ENCODE measurements around the gene LHFPL3.
"Not testable (repeated sequence)": the region's sequence is repeated elsewhere in the genome, so short reads cannot be mapped to it uniquely, and the experiment has no call there.

The LHFPL3 gene

DNA sequence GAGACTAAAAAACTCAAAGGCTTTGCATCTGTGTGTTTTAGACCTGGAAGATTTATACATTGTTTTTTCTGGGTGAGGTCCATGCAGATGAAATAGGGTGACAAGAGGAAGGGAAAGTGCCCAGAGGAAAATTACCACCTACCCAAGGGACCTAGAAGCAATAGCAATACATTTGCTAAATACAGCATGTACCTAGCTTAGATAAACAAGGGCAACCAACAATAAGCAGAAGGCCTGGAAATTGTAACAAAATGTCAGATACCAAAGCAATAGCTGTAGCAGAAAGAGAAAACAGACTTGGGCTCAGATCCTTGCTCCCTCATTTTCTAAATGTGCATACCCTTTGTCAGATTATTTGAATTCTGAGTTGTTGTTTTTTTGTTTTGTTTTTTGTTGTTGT, 367.2 kb downstream of the LHFPL3 start:
- DNase-seq (ENCODE audit: low spot score) = no peak

DNA sequence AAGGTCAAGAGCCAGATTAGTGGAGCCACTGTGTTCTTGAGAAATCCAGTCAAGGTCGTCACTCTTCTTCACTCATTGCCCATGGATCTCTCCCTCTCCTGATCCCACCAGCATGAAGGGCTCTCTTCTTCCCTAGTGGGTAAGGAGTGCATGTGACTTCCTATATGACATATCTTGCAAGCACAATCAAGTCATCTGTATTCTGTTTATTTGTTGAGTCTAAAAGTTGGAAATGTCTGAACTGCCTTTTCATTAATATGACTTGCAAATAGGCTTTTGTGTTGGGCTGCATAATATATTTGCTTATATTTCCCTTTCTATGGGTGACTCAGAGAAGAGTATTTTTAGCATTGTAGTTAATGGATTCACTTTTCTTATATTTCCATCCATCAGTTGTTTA, 371.9 kb downstream of the LHFPL3 start:
- no peak for DNase-seq (ENCODE audit: low spot score)

DNA sequence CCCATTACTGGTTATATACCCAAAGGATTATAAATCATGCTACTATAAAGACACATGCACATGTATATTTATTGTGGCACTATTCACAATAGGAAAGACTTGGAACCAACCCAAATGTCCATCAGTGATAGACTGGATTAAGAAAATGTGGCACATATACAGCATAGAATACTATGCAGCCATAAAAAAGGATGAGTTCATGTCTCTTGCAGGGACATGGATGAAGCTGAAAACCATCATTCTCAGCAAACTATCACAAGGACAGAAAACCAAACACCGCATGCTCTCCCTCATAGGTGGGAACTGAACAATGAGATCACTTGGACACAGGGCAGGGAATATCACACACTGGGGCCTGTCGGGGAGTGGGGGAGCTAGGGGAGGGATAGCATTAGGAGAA, 392.6 kb downstream of the LHFPL3 start:
- DNase-seq (ENCODE audit: low spot score) = not testable (repeated sequence)

DNA sequence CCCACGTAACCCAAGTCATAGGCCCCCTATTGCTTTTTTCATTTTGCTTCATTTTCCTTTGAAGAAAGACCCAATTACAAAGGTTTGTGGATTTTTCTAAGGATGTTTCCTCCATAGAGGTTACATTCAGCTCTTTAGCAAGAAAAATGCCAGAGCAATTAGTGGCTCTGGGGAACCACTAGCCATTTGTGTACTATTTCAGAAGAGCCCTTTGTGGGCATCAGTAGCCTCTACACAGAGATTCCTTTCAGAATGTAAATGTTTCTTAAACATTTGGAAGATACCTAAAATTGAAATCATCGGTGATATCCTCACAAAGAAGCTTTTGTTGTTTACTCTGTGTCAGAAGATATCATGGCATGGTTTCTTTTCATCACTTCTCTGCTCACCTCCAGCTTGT, 394.6 kb downstream of the LHFPL3 start:
- no peak for DNase-seq (ENCODE audit: low spot score)

DNA sequence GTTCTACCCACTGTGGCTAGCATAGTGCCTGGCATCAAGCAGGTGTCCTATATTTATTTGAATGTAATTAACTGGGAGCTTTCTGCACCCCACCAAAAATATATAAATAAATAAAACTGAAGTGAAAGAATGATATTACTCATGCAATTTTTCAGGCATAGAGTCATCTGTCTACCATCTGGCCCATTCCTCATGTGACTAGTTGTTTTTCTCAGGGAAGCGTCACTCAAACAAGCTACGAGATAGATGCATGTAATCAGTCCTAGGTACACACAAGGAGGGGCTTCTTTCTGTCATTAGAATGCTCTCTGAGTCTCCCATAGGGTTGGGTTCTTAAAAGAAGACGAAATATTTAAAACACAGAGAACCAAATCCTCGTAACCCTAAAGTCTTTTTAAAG, 430.1 kb downstream of the LHFPL3 start:
- no peak for DNase-seq (ENCODE audit: low spot score)

DNA sequence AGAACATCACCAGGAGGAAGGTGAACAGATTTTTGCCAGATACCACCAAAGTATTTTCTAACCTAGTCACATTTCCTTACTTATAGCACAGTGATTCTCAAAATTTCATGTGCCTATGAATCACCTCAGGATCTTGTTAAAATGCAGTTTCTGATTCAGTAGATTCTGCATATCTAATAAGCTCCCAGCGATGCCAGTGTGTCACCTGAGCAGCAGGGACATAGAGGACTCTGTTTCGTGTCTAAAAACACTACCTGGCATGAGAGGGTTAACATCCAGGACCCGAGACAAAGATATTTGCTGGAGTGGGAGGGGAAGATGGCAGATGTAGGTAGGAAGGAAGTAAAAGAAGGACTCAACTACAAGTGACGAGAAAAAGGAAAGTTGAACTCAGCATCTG, 433.5 kb downstream of the LHFPL3 start:
- DNase-seq (ENCODE audit: low spot score) = no peak

DNA sequence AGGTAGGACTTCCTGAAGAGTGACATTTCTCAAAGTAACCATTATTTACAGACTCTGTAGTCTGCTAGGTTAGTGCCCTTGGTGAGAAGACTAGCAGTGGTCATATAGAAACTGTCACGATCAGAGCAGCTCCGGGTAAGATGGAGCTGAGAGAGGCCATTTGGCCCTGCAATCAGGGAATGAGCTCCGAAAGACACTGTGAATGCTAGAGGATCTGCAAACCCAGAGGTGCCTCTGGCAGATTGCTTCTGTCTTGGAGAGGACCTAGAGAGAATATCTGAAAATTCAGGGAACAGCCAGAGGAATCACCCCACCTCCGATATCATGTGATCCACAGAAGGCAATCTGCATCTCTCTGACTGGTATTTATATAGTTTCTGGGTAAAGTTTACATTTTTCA, 438.7 kb downstream of the LHFPL3 start:
- DNase-seq (ENCODE audit: low spot score) = no peak

DNA sequence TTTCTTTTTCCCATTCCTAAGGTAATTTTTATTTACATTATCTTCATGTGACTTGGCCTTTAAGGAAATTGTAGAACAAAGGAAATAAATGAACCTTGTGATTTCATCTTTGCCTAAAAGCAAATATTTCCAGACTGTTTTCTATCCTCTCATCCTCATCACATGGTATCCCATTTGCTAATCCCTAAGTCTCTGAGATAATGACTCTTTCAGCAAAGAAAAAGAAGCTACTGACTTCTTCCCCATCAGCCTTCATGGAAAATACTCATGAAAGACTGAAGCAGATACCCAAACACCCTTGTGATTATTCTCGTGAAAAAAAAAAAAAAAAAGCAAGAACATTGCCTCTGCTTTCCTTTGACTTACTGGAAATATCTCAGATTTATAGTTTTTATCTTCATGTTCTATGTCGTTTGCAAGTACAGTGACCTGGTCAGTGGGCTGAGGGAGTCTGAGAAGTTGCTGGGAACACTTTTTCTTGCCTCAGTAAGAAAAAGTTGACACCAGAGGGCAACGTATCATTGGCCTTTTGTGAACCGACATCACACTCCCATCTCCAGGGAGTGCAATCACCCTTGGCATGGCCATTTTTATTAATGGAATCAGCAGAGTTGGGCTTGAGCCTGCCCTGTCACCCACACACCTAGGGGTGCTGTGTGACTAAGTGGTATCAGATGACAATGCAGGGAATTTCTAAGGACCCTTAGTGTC, 439.6 kb downstream of the LHFPL3 start:
- DNase-seq (ENCODE audit: low spot score) = no peak

DNA sequence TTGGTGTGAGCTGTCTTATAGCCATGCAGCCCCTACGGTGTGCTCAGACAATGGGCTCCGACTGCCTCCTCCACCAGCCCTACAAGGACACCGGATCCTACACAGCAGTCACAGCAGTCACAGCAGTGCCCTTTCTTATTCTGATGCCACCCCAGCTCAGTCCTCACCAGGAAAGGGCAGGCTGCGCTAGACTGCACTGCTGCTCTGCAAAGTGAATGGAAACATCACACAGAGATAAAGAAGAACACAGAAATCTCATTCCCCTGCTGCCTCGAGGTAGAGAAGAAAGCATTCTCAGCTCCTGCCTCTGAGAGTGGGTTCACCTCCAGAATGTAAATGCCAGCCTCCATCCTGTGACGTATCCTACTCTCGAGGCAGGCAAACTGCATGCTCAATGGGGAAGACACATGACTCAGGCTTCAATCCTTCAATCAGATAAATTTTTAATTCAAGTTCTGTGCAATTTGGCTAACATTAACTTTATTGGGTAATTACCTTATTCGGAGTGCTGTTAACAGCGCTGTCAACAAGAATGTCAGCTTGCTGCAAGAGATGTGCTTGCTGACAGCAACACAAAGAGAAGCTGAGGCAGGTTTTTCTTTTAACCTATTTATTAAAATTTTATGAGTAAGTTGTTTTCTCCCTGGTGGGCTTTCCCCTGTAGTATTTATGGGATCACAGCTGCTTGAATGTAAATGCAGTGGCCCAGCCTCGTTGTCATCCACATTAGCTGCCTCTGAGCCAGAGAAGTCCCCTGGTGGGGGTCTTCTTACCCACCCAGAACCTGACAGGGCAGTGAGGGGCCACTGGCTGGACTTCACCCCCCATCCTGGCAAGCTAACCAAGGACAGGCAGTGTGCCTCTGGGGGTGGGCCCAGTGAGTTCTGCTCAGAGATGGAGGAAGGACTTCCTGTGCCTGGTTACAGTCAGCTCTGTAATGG, 444.3 kb downstream of the LHFPL3 start:
- no peak for DNase-seq (ENCODE audit: low spot score)

DNA sequence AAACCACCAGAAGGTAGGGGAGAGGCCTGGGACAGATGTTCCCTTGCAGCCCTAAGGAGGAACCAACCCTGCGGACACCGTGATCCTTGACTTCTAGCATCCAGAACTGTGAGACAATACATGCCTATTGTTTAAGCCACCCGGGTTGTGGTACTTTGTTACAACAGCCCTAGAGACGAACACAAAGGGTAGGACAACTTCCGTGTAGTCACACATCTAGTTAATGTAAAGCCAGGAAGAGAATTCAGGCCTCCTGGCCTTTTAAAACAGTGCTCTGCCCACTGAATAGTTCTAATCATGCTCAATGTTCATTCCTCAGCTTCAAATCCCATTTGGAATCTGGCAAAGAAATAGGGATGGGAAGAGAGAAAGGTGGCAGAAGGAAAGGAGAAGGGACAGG, 445.4 kb downstream of the LHFPL3 start:
- no peak for DNase-seq (ENCODE audit: low spot score)

DNA sequence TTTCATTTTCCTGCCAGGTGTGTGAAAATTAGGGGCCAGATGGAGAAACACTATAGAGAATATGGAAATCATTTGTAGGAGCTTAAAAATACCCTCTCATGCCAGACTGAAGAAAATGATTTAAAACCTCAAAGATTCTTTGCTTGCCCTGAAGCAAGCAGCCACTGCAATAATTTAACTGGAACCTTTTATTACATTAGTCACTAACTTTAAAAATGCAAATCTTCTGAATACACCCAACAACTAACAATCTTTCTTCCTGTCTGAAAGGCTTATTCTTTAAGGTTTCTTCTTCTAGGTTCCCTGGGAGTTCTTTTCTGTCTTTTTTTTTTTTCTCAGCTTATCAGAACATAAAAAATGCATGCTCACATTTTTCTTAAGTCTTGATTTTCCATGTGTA, 447.1 kb downstream of the LHFPL3 start:
- no peak for DNase-seq (ENCODE audit: low spot score)

DNA sequence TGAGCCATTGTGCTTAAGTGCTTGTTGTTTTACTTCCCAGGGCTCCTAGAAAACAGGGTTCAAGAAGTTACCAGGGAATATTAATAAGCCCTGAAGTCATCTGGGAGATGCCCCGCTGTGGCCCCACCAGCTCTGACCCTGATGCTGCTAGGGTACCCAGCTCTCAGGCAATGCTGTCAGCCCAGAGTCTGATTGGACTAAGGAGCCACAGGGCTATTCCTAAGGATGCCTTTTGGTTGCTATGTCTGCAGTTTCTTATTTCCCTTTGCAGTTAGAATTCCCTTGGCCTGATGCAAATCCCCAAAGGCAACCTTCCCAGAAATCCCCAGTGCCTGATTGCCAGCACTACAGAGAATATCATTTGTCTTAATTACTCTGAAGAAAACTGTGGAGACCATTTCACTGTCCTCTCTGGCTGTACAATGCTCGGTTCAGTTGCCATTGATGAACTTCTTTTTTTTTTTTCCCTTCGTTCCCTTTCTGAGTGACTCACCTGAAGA, 448.9 kb downstream of the LHFPL3 start:
- no peak for DNase-seq (ENCODE audit: low spot score)

DNA sequence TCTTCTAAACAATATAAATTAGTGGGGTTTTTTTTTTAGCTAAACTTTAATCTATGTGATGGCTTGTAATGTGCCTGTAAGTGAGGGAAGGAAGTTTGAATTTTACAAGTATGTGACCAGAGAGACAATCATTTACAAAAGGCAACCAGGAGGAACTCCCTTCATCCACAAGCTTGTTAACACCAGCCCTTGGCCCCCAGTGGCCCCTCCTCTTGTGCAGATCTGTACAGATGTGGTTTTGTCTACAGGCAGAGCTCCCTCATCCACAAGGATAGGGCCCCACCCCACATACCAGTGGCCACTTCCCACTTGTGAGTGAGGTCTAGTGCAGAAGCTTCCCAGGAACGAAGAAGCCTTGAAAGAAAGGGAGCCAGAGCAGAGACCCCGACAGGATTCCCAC, 451.5 kb downstream of the LHFPL3 start:
- DNase-seq (ENCODE audit: low spot score) = no peak

DNA sequence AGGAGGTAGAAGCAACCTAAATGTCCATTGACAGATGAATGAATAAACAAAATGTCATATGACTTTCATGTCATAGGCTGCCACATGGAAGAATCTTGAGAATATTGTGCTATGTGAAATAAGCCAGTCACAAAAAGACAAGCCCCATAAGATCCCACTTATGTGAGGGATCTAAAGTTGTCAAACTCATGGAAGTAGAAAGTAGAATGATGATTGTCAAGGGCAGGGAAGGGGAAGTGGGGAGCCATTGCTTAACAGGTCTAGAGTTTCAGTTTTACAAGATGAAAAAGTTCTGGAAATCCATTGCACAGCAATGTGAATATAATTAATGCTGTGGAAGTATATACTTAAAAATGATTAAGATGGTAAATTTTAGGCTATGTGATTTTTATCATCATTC, 456.3 kb downstream of the LHFPL3 start:
- DNase-seq (ENCODE audit: low spot score) = no peak

DNA sequence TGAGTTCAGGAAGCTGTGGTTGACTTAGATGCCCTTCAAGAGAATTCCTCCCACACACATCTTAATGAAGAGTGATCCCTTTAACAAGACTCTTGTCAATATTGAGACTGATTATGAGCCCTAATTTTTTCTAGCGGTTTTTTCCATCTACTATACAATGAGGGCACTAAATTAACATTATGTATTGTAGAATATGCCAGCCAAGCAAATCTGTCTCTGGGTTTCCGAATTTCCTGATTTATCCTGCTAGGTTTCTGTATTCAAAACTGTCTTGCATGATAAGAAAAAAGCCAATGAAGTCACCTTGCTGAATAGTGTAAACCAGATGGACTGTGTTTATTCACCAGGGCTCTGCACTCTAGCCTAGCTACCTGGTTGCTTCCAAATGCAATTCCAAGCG, 461.4 kb downstream of the LHFPL3 start:
- DNase-seq (ENCODE audit: low spot score) = no peak

DNA sequence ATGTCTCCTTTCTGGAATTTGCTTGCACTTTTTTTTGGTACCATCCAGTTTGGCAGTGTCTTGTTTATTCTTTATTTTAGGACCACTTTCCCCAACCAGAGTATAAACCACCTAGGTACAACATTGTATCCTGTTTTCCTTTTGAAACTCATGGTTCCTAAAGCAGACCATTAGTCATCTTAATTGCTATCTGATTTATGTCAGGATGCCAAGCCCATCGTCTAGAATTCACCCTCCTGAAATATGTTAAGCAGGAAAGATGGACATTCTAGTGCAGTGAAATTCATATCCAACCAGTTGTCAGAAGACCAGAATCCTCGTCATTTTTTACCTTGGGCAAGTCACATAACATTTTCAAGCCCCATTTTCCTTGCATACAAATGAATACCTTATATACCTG, 462.0 kb downstream of the LHFPL3 start:
- DNase-seq (ENCODE audit: low spot score) = no peak

DNA sequence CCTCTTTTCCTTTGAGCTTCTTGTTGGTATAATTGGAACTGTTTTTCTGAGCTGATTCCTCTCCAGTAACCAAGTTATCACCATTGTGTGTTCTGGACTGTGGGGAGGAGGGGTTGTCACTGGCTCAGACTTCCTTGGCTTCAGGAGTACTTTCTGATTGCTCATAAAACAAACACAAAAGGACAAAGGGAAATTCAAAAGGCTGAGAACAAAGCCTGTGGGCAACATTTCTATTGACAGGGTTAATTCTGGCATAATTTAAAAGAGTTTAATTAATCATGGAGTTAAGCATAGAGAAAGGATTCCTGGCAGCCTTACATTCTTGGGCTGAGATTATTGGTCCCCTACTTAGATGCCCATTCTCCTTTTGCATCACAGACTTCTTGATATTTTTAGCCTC, 462.7 kb downstream of the LHFPL3 start:
- no peak for DNase-seq (ENCODE audit: low spot score)

DNA sequence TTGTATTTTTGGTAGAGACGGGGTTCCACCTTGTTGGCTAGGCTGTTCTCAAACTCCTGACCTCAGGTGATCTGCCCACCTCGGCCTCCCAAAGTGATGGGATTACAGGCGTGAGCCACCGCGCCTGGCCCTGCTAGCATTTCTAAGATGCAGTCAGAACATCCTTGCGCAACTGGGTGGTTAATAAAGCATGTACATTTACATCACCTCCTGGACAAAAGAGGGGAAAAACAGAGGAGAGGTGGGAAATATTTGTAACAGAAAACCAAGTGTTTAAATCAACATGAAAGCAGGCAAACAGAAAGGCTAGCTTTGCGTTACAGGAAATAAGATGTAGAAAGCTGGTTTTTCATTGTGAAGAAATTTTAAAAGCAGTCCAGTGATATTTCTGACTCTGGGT, 464.7 kb downstream of the LHFPL3 start:
- no peak for DNase-seq (ENCODE audit: low spot score)

DNA sequence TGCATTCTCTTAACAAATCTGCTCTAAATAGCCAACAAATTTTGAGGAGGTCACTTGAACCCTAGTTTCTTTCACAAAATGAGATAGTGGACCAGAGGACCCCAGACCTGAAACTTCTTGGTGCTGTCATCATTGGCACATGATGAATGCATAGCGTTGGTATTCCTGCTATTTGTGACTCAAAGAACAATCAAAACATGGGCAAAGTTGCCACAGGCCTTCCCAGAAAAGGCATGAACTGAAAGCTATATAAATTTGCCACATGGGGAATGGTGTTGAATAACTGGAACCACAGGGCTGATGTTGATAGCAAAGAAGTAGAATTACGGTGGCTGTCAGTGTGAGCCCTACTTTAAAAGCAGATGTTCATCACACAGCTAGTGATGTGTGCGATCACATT, 465.8 kb downstream of the LHFPL3 start:
- no peak for DNase-seq (ENCODE audit: low spot score)

DNA sequence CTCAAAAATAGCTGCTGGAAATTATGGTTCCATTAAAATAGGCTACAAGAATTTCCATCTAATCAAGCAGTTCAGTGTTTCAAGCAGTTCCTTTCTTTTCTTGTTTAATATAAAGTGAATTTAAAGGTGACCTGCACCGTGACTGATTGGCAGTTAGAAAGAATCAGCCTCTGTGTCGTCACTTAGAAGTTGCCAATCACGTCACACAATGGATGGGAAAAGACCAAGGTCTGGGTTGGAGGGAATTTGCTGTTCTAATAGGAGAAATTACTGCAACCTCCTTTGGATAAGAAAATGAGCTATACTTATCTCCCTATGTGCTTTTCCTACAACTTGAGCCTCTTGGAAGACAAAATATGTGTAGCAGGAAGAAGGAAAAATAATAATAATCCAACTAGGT, 466.2 kb downstream of the LHFPL3 start:
- no peak for DNase-seq (ENCODE audit: low spot score)

DNA sequence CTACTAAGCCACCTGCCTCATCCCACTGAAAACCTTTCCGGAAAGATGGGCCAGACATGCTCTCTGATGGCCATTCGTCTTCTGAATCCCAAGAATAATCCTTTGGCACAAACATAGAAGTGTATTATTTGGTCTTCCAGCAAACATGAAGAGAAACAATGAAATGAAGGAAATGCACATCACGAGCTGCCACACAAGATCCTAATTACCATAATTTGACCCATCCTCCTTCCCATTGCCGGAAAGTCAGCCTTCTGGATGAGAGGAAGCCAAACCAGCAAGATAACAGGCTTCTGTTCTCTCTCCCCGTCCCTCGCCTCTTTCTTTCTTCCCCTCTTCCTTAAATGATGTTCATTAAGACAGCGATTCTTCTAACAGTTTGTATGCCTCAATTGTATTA, 466.7 kb downstream of the LHFPL3 start:
- DNase-seq (ENCODE audit: low spot score) = no peak

DNA sequence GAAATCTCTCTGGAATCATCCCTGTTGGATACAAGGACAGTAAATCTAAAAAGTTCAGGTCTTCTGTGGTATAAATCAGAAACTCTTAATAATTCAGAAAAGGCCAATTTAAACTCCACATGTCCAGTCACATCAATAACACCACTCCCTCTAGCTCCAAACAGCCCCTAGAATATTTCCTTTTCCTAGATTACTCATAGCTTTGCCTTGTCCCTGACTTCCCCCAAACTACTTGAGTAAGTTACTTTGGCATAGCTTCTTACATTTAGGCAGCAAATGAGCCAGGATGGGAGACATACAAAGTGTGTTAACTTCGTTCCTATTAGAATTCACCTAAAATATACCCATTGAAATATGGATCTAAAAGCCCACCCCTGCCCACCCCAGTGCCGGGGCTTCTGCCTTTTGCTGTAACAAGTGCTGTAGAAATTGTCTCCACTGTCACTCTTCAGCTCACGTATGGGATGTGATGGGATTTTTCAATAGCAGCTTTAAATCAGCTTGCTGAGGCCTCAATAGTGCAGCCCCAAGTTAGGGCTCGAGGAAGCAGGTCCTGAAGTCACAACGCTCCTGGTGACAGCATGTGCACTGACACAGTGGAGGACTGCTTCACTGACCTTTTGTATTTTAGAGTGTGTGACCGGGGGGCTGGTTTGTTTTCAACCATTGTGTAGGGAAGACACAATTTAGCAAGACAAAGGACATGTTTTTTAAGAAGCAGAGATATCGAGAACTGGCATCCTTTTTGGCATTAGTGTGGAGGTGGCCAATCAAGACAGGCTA, 467.4 kb downstream of the LHFPL3 start:
- no peak for DNase-seq (ENCODE audit: low spot score)

DNA sequence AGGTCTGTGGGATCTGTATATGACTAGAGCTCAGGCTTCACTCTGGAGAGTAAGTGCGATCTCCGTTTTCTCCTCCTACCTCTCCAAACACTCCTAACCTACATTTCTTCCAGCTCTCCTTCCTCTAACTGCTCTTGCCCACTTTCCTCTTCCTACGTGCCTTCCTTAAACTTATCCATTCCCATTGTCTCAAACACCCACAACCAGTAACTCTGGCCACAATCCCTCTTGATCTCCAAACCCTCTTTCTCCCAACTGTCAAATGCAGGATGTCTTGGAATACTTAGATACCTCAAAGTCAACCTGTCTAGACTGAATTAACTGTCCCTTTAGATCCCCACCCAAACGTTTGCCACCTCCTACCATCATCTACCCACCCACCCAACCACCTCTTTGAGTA, 471.9 kb downstream of the LHFPL3 start:
- DNase-seq (ENCODE audit: low spot score) = no peak

Measured in AG08396 (cell line).